ENCODE data around the gene TJP2. TPM values are rescaled to one million over a fixed set of nuclear protein-coding genes. Genes with fewer than 3 reads are reported as not detected.
"Not testable (repeated sequence)": the region's sequence is repeated elsewhere in the genome, so short reads cannot be mapped to it uniquely, and the experiment has no call there.

TJP2 gene
- total RNA-seq, 1 donor, result 61.7 TPM

GRCh38 chr9:69299315-69299714, 125.2 kb downstream of the TJP2 start:
- DNase-seq (ENCODE audit: low read depth), result no peak
- TF ChIP-seq, protein P1, sequence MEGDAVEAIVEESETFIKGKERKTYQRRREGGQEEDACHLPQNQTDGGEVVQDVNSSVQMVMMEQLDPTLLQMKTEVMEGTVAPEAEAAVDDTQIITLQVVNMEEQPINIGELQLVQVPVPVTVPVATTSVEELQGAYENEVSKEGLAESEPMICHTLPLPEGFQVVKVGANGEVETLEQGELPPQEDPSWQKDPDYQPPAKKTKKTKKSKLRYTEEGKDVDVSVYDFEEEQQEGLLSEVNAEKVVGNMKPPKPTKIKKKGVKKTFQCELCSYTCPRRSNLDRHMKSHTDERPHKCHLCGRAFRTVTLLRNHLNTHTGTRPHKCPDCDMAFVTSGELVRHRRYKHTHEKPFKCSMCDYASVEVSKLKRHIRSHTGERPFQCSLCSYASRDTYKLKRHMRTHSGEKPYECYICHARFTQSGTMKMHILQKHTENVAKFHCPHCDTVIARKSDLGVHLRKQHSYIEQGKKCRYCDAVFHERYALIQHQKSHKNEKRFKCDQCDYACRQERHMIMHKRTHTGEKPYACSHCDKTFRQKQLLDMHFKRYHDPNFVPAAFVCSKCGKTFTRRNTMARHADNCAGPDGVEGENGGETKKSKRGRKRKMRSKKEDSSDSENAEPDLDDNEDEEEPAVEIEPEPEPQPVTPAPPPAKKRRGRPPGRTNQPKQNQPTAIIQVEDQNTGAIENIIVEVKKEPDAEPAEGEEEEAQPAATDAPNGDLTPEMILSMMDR (IDR thresholded peaks at IDR 0.05; ENCODE audit: insufficient read depth, low read length), result no peak

DNA sequence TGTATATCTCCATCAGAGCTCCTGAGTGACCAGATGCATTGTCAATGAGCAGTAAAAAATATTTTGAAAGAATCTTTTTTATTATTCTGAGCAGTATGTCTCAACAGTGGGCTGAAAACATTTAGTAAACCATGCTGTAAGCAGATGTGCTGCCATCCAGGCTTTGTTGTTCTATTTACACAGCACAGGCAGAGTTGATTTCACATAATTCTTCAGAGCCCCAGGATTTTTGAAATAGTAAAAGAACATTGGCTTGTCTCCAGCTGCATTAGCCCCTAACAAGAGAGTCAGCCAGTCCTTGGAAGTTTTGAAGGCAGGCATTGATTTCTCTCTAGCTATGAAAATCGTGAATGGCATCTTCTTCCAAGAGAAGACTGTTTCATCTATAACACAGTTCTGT, 125.7 kb downstream of the TJP2 start:
- no peak for DNase-seq (ENCODE audit: low read depth)
- H3K4me3 ChIP-seq (ENCODE audit: low read depth, low read length), result no peak overlapping the region

More at GRCh38 chr9:69299315-69299714, 125.2 kb downstream of the TJP2 start:
- H3K4me3 ChIP-seq (ENCODE audit: low read depth, low read length), result no peak overlapping the region

GRCh38 chr9:69303331-69303730, 129.3 kb downstream of the TJP2 start:
- TF ChIP-seq, protein P1 (IDR thresholded peaks at IDR 0.05; ENCODE audit: insufficient read depth, low read length), result no peak
- DNase-seq (ENCODE audit: low read depth), result no peak

More for the DNA sequence above, 125.7 kb downstream of the TJP2 start:
- TF ChIP-seq, protein P1 (IDR thresholded peaks at IDR 0.05; ENCODE audit: insufficient read depth, low read length), result no peak

GRCh38 chr9:69306895-69307445, 132.9 kb downstream of the TJP2 start:
- DNase-seq (ENCODE audit: low read depth); H3K4me3 ChIP-seq (ENCODE audit: low read depth, low read length): not testable (repeated sequence)

More at GRCh38 chr9:69303331-69303730, 129.3 kb downstream of the TJP2 start:
- no peak overlapping the region for H3K4me3 ChIP-seq (ENCODE audit: low read depth, low read length)

GRCh38 chr9:69307446-69308205, 133.5 kb downstream of the TJP2 start:
- peak; percentile 94 for DNase-seq (ENCODE audit: low read depth)
- no peak overlapping the region for H3K4me3 ChIP-seq (ENCODE audit: low read depth, low read length)
- TF ChIP-seq, protein P1 (IDR thresholded peaks at IDR 0.05; ENCODE audit: insufficient read depth, low read length), result no peak

DNA sequence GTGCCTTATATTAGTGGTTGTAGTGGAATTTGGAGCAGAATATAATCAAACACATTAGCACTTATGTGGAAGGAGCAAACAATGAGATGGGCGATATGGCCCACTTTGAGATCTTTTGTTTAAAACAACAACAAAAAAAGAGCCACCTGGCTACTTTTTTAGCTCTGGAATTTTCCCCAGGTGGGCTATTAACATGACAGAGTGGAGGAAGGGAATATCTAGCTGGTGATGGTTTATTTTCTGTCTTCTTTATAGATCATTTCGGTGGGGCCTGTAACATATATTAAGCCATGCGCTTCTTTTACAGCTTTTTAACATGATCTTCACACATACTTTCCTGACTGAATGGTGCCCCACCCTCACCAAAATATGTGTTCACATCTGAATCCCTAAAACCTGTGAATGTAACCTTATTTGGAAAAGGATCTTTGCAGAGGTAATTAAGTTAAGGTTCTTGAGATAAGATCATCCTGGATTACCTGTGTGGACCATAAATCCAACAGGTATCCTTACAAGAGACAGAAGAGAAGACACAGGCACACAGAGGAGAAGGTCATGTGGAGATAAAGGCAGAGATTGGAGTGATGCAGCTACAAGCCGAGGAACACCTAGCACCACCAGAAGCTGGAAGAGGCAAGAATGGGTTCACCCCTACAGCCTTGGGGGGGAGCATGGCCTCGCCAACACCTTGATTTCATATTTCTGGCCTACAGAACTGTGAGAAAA, 134.3 kb downstream of the TJP2 start:
- H3K4me3 ChIP-seq (ENCODE audit: low read depth, low read length), result no peak overlapping the region
- no peak for DNase-seq (ENCODE audit: low read depth)
- TF ChIP-seq, protein P1 (IDR thresholded peaks at IDR 0.05; ENCODE audit: insufficient read depth, low read length), result no peak

DNA sequence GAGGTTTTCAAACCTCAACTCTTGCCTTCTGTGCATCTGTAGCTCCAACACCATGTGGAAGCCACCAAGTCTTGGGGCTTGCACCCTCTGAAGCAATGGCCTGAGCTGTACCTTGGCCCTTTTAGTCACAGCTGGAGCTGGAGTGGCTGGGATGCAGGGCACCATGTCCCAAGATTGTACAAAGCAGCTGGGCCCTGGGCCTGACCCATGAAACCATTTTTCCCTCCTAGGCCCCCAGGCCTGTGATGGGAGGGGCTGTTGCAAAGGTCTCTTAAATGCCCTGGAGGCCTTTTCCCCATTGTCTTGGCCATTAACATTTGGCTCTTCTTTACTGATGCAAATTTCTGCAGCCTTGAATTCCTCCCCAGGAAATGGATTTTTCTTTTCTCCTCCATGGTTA, 139.1 kb downstream of the TJP2 start:
- DNase-seq (ENCODE audit: low read depth), result no peak
- no peak overlapping the region for H3K4me3 ChIP-seq (ENCODE audit: low read depth, low read length)
- TF ChIP-seq, protein P1 (IDR thresholded peaks at IDR 0.05; ENCODE audit: insufficient read depth, low read length), result no peak
